Transverse colon (tissue), 4 donors: ENCODE data around the gene AGBL4. TPM values are rescaled to one million over a fixed set of nuclear protein-coding genes. Genes with fewer than 3 reads are reported as not detected.

Experiments used
- DNase-seq: peaks from one replicate; pipeline ENCODE4 v3.0.0-alpha.2; 2019
- H3K27ac ChIP-seq, 4 donors: fragments of 200-600 bp; sonication (generic); 2 replicates each; pipeline ENCODE4 v1.5.1; 2016 to 2018; ENCODE audit warnings: inconsistent platforms in 4 of 4
- H3K27me3 ChIP-seq: fragments of 200-600 bp; sonication (generic); 2 replicates; pipeline ENCODE4 v1.5.1; 2017; ENCODE audit warnings: inconsistent platforms
- H3K36me3 ChIP-seq, 4 donors: fragments of 200-600 bp; sonication (generic); 2 replicates each; pipeline ENCODE4 v1.5.1; 2017 to 2019; ENCODE audit warnings: inconsistent platforms in 4 of 4
- H3K4me1 ChIP-seq, 4 donors: fragments of 200-600 bp; sonication (generic); 2 replicates each; pipeline ENCODE4 v1.5.1; 2017 to 2020; ENCODE audit warnings: inconsistent platforms in 4 of 4
- H3K4me3 ChIP-seq, 4 donors: fragments of 200-600 bp; sonication (generic); 1 replicate in 1 of 4; 2 replicates in 3 of 4; pipeline versions ENCODE4 v1.5.1 to v1.6.1; 2017 to 2019; ENCODE audit warnings: inconsistent platforms in 4 of 4
- H3K9me3 ChIP-seq, 2 donors: fragments of 200-600 bp; sonication (generic); 2 replicates each; pipeline ENCODE4 v1.5.1; 2017 to 2019; ENCODE audit warnings: inconsistent platforms in 2 of 2
- CTCF ChIP-seq, 5 experiments: fragments of 200-600 bp in 3 of 5; fragments of 450-650 bp in 2 of 5; sonication (generic) in 3 of 5; IDR thresholded peaks; 1 replicate in 2 of 5; 2 replicates in 3 of 5; pipeline ENCODE4 v1.5.1; 2016 to 2017; ENCODE audit warnings: antibody characterized with exemption in 5 of 5, inconsistent platforms in 3 of 5, mild to moderate bottlenecking in 2 of 5, moderate library complexity in 1 of 5
- EP300 ChIP-seq: sonication (generic); formaldehyde crosslinking; IDR thresholded peaks from one replicate; pipeline ENCODE4 v1.6.1; 2017; ENCODE audit warnings: antibody characterized with exemption, low read depth
- POLR2A ChIP-seq: fragments of 450-650 bp; IDR thresholded peaks from one replicate; pipeline ENCODE4 v1.6.1; 2016; ENCODE audit warnings: antibody characterized with exemption, mild to moderate bottlenecking, moderate library complexity
- POLR2AphosphoS5 ChIP-seq, 3 donors: sonication (generic); formaldehyde crosslinking; IDR thresholded peaks; one replicate each; pipeline ENCODE4 v1.6.1; 2016; ENCODE audit warnings: antibody characterized with exemption in 3 of 3
- WGBS, 2 donors: methylation state at CpG; one replicate each; pipeline ENCODE4 v1.1.5; 2018; ENCODE audit warnings: low coverage in 1 of 2; 5-methylcytosine and 5-hydroxymethylcytosine counted together
- in situ Hi-C, 4 donors: fragments of 200-750 bp; cut with MboI; loops; one replicate each; pipeline versions ENCODE4 v1.15.0 to v1.15.1; 2017; ENCODE audit warnings: low sequenced_read_pairs in 3 of 4, low pct_ligation_motif_present in 1 of 4, low pct_unique_long_range_greater_than_20kb in 1 of 4
- intact Hi-C: fragments of 100-400 bp; cut with DNase I; formaldehyde crosslinking; loops from one replicate; pipeline ENCODE4 v1.15.1; 2023; ENCODE audit warnings: low total_unique reads
- total RNA-seq, 4 donors: library from RNA; depleted of rRNA; stranded (reverse); fragments of >200 nt; gene quantifications; one replicate each; pipeline ENCODE4 v1.1.0, GENCODE V29; 2016

AGBL4 gene
- total RNA-seq, 4 donors from 2014 or later, result 0.82 TPM; not detected in 3

GRCh38 chr1:48686159-48686558 lies 1337.6 kb downstream of the AGBL4 start:
- Histone ChIP-seq H3K27ac (no peak overlapping the region), H3K4me1 (no peaks in the 10 kb centered on the region), H3K27me3 (no peaks in the 10 kb centered on the region), H3K4me3 (no peak overlapping the region), H3K36me3 (no peaks in the 10 kb centered on the region), H3K9me3 (no peaks in the 10 kb centered on the region)
- no peak for TF ChIP-seq EP300
- TF ChIP-seq CTCF (IDR thresholded peaks at IDR 0.05), result no peak
- no peak for TF ChIP-seq POLR2AphosphoS5 (IDR thresholded peaks at IDR 0.05)
- TF ChIP-seq POLR2A, result no peak
- in situ Hi-C loops (loop anchor here in 2 of 4 donors (25.0 kb wide), 1 partner anchor 1651 kb away; no protein-coding TSS in a partner anchor), intact Hi-C loops (no loop called here)
- DNase-seq, result no peak
- WGBS, 2 donors, result 85 to 94% methylated on average over 4 to 5 of the region's 5 CpGs

GRCh38 chr1:48684381-48684780 lies 1339.4 kb downstream of the AGBL4 start:
- no peak overlapping the region for H3K27ac ChIP-seq
- no peak overlapping the region for H3K4me3 ChIP-seq
- TF ChIP-seq POLR2AphosphoS5 (IDR thresholded peaks at IDR 0.05), result no peak
- no peak for TF ChIP-seq EP300
- no peak for TF ChIP-seq CTCF (IDR thresholded peaks at IDR 0.05)
- no peak for TF ChIP-seq POLR2A
- H3K27me3 ChIP-seq, result no peaks in the 10 kb centered on the region
- no peaks in the 10 kb centered on the region for H3K36me3 ChIP-seq
- no peak for DNase-seq
- WGBS, 2 donors, result 90 to 96% methylated on average over 4 of the region's 4 CpGs
- no peaks in the 10 kb centered on the region for H3K9me3 ChIP-seq
- no peaks in the 10 kb centered on the region for H3K4me1 ChIP-seq
- intact Hi-C loops (no loop called here), in situ Hi-C loops (loop anchor here in 2 of 4 donors (25.0 kb wide), 1 partner anchor 1653 kb away; no protein-coding TSS in a partner anchor)

GRCh38 chr1:48683839-48684238 lies 1339.9 kb downstream of the AGBL4 start:
- intact Hi-C loops (no loop called here), in situ Hi-C loops (loop anchor here in 2 of 4 donors (25.0 kb wide), 1 partner anchor 1653 kb away; no protein-coding TSS in a partner anchor)
- no peak overlapping the region for H3K27ac ChIP-seq
- TF ChIP-seq EP300 (no peak), POLR2A (no peak), CTCF (IDR thresholded peaks at IDR 0.05) (no peak), POLR2AphosphoS5 (IDR thresholded peaks at IDR 0.05) (no peak)
- no peak overlapping the region for H3K4me3 ChIP-seq
- H3K4me1 ChIP-seq, result no peaks in the 10 kb centered on the region
- no peak for DNase-seq
- H3K36me3 ChIP-seq, result no peaks in the 10 kb centered on the region
- WGBS, 2 donors, result 71 to 88% methylated on average over 1 to 3 of the region's 3 CpGs
- H3K27me3 ChIP-seq, result no peaks in the 10 kb centered on the region
- H3K9me3 ChIP-seq, result no peaks in the 10 kb centered on the region

- Histone ChIP-seq H3K27me3 (no peaks in the 10 kb centered on the region), H3K36me3 (no peaks in the 10 kb centered on the region), H3K4me3 (no peak overlapping the region), H3K4me1 (no peaks in the 10 kb centered on the region), H3K27ac (no peak overlapping the region), H3K9me3 (no peaks in the 10 kb centered on the region)
- in situ Hi-C loops (loop anchor here in 2 of 4 donors (25.0 kb wide), 1 partner anchor 1656 kb away; no protein-coding TSS in a partner anchor), intact Hi-C loops (no loop called here)
- 77% methylated on average over 4 of the region's 4 CpGs; no CpG with 5 or more reads in 1 of the 2 donors for WGBS, 2 donors
- no peak for TF ChIP-seq EP300
- no peak for TF ChIP-seq POLR2AphosphoS5 (IDR thresholded peaks at IDR 0.05)
- TF ChIP-seq CTCF (IDR thresholded peaks at IDR 0.05), result no peak
- TF ChIP-seq POLR2A, result no peak
- DNase-seq, result no peak
Observed at GRCh38 chr1:48681476-48682305, 1342.1 kb downstream of the AGBL4 start.
